Neutrophil (primary cell): ENCODE data around the gene COL18A1.
"Not testable (repeated sequence)": the region's sequence is repeated elsewhere in the genome, so short reads cannot be mapped to it uniquely, and the experiment has no call there.

Source experiments
- H3K27ac ChIP-seq: fragments of 200-600 bp; sonication (generic); 2 replicates; pipeline ENCODE4 v1.5.1; 2016; ENCODE audit warnings: mild to moderate bottlenecking, moderate library complexity
- H3K27me3 ChIP-seq: fragments of 200-600 bp; sonication (generic); 2 replicates; pipeline ENCODE4 v1.6.0; 2016; ENCODE audit warnings: mild to moderate bottlenecking
- H3K36me3 ChIP-seq: fragments of 200-600 bp; sonication (generic); 2 replicates; pipeline ENCODE4 v1.5.1; 2017
- H3K4me1 ChIP-seq, 2 experiments: fragments of 200-600 bp in 1 of 2; sonication (generic) in 1 of 2; 1 replicate in 1 of 2; 2 replicates in 1 of 2; pipeline versions ENCODE4 v1.5.1 to v1.6.1; 2013 to 2016; ENCODE audit warnings: low read depth in 1 of 2, low read length in 1 of 2, mild to moderate bottlenecking in 1 of 2, moderate library complexity in 1 of 2; ENCODE audit not compliant: control insufficient read depth in 1 of 2, insufficient read depth in 1 of 2
- H3K4me3 ChIP-seq, 2 experiments: fragments of 200-600 bp in 1 of 2; sonication (generic) in 1 of 2; 1 replicate in 1 of 2; 2 replicates in 1 of 2; pipeline ENCODE4 v1.5.1; 2013 to 2016; ENCODE audit warnings: low read depth in 1 of 2, low read length in 1 of 2, mild to moderate bottlenecking in 1 of 2, moderate library complexity in 1 of 2
- H3K9me3 ChIP-seq: fragments of 200-600 bp; sonication (generic); 2 replicates; pipeline ENCODE4 v1.5.1; 2016
- TF ChIP-seq, protein P1 (sequence below): fragments of 200-600 bp; sonication (generic); IDR thresholded peaks from 2 replicates; pipeline ENCODE4 v1.5.1; 2016; ENCODE audit warnings: antibody characterized with exemption

Gene COL18A1

DNA sequence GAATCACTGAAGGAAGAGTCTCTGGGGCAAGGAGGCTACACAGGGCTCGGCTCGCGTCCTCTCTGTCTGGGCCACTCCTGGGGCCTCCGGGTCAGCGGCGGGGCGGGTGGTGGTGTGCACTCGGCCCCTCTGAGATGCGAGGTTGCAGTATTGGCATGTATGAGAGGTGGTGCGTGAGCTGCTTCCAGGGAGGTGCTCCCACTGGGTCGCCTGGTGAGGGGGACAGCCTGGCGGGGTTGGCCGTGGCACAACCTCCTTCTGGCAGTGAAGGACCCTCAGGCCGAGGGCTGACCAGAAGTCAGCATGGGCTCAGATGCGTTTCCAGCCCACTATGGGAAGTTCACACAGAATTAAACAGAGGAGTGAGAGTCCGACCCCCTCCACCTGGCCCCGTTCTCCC, 38.5 kb upstream of the COL18A1 start:
- TF ChIP-seq, protein P1, sequence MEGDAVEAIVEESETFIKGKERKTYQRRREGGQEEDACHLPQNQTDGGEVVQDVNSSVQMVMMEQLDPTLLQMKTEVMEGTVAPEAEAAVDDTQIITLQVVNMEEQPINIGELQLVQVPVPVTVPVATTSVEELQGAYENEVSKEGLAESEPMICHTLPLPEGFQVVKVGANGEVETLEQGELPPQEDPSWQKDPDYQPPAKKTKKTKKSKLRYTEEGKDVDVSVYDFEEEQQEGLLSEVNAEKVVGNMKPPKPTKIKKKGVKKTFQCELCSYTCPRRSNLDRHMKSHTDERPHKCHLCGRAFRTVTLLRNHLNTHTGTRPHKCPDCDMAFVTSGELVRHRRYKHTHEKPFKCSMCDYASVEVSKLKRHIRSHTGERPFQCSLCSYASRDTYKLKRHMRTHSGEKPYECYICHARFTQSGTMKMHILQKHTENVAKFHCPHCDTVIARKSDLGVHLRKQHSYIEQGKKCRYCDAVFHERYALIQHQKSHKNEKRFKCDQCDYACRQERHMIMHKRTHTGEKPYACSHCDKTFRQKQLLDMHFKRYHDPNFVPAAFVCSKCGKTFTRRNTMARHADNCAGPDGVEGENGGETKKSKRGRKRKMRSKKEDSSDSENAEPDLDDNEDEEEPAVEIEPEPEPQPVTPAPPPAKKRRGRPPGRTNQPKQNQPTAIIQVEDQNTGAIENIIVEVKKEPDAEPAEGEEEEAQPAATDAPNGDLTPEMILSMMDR, result no peak
- Histone ChIP-seq H3K4me3 (no peak overlapping the region), H3K27ac (no peak overlapping the region)

DNA sequence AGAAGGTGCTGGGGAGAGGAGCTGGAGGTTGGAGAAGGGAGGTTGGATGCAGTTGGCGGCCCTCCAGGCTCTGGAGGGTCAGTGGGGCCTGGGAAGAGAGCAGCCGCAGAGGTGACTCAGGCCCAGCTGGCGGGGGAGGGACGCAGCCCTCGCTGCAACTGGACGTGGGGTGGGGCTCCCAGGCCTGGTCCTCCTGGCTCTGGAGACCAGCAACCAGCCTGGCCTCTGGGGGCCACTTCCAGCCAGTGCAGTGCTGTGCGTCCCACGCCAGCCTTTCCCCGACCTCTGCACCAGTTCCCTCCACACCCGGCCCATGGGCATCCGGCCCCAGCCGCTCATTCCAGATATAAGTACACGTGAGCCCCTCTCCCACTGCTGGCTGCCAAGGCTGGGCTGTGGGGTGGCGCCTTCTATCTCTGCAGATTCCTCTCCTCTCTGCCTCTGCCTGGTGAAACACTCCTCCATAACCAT, 38.0 kb upstream of the COL18A1 start:
- peaks cover 28% of the 10 kb centered on the region for H3K27me3 ChIP-seq
- no peaks in the 10 kb centered on the region for H3K9me3 ChIP-seq
- H3K4me1 ChIP-seq, result no peaks in the 10 kb centered on the region
- H3K36me3 ChIP-seq, result no peaks in the 10 kb centered on the region
- no peak overlapping the region for H3K27ac ChIP-seq
- no peak overlapping the region for H3K4me3 ChIP-seq
- TF ChIP-seq, protein P1, result no peak

More for the DNA sequence above, 38.5 kb upstream of the COL18A1 start:
- no peaks in the 10 kb centered on the region for H3K4me1 ChIP-seq
- no peaks in the 10 kb centered on the region for H3K9me3 ChIP-seq
- peaks cover 24% of the 10 kb centered on the region for H3K27me3 ChIP-seq
- H3K36me3 ChIP-seq, result no peaks in the 10 kb centered on the region

DNA sequence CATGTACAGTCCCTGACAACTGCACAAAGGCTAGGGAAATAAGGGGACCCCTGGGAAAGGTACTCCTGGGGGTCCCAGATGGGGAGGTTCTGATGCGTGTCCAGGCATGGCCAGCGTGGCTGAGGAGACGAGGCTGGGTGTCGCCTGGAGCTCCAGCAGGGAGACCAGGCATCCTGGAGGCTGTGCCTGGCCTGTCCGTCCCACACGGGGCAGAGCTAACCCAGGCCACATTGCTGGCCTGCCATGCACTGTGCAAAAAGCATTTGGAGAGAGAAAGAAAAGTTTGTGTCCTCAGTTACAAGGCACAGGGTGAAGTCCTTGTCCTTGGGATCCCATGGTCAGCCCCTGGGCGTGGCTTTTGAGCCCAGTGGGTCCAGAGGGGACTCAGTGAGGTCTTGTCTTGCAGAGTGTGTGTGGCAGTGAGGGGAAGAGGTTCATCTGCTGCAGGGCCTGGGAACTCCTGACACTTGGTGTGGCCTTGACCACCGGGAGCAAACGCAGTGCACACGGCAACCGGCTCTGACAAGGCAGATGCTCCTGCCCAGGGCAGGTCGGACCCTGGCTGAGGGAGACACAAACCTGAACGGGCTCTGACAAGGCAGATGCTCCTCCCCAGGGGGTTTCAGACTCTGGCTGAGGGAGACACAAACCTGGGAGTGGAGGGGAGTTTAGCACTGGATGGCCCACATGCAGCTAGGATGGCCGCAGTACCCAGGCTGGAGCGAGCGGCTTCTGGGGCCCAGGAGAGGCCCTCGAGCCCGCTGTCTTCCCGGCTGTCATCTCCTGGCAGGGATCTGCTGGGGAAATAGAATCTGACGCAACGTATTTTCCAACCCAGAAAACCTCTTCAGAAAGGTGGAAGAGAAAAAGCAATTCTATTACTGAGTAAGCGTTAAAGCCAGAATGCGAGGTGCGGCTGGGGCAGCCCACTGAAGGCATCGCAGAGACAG, 37.3 kb upstream of the COL18A1 start:
- Histone ChIP-seq H3K4me1 (no peaks in the 10 kb centered on the region), H3K4me3 (no peak overlapping the region), H3K9me3 (no peaks in the 10 kb centered on the region), H3K27me3 (peaks cover 28% of the 10 kb centered on the region), H3K36me3 (no peaks in the 10 kb centered on the region), H3K27ac (no peak overlapping the region)
- TF ChIP-seq, protein P1, result no peak

DNA sequence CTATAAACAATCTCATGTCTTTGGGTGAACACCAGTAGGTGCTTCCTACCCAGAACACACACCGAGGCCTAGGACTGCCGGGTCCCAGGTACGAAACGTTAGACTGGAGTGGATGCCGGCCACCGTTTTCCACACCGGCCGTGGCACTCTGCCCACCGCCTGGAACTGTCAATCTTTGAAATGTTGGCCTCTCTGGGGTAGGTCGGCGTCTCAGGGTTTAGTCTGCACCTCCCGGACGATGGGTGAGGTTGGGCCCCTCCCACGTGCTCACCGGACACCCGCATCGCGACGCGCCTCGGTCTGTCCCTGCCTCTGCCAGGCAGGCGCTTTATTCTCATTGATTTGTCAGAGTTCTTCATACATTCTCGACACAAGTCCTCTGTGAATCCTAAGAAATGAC, 35.9 kb upstream of the COL18A1 start:
- H3K4me1 ChIP-seq, H3K9me3 ChIP-seq, H3K4me3 ChIP-seq, H3K36me3 ChIP-seq, H3K27ac ChIP-seq: not testable (repeated sequence)
- peaks cover 22% of the 10 kb centered on the region for H3K27me3 ChIP-seq

DNA sequence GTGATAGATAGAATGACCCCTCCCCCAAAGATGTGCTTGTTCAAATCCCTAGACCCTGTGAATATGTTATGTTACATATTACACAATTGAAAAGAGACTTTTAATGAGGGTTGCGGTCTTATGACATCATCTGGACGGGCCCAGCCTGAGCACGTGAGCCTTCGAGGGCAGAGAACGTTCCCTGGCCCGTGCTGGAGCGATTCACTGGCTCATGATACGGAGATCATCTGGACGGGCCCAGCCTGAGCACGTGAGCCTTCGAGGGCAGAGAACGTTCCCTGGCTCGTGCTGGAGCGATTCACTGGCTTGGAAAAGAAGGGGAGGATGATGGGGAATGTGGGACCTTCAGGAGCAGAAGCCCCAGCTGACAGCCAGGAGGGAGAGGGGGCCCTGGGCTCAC, 34.4 kb upstream of the COL18A1 start:
- TF ChIP-seq, protein P1, result no peak
- Histone ChIP-seq H3K27ac (no peak overlapping the region), H3K27me3 (peaks cover 13% of the 10 kb centered on the region), H3K9me3 (no peaks in the 10 kb centered on the region), H3K4me3 (no peak overlapping the region), H3K4me1 (no peaks in the 10 kb centered on the region), H3K36me3 (no peaks in the 10 kb centered on the region)

DNA sequence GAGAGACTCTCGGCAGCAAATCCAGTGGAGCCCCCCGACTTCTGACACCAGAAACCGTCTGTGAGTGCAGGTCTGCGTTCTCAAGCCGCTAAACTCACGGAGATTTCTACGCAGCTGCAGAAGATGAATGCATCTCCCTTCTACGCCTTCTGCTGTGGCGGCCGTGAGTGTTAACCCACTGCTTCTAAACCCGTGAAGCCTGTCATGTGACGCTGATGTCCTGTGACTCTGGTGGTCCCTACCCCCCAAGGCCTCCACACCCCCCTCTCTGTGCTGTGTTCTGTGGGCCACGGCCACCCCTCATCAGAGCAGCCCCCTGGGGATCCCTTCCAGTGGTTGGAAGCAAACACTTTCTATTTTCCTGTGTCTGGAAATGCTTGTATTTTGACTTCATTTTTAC, 33.9 kb upstream of the COL18A1 start:
- Histone ChIP-seq H3K36me3 (no peaks in the 10 kb centered on the region), H3K4me1 (no peaks in the 10 kb centered on the region), H3K27ac (no peak overlapping the region), H3K27me3 (peaks cover 13% of the 10 kb centered on the region), H3K4me3 (no peak overlapping the region), H3K9me3 (no peaks in the 10 kb centered on the region)
- TF ChIP-seq, protein P1, result no peak
